Measurements from ENCODE around the gene TGFBR3L. TPM values are rescaled to one million over a fixed set of nuclear protein-coding genes. Genes with fewer than 3 reads are reported as not detected.

The TGFBR3L gene
- 0.86 and 0.97 TPM in 2 replicates for total RNA-seq

- no peak for DNase-seq (ENCODE audit: low read depth)
- TF ChIP-seq CTCF (IDR thresholded peaks at IDR 0.05; ENCODE audit: insufficient read depth, low read depth, low read length), result no peak
- no peak within 1 kb of the TSS for H3K4me3 ChIP-seq (ENCODE audit: low read depth, low read length)
Measured at GRCh38 chr19:7914598-7915045, at the start of gene TGFBR3L. Gene TGFBR3L, plus strand, starts transcription at chr19:7914830.

- TF ChIP-seq CTCF (IDR thresholded peaks at IDR 0.05; ENCODE audit: insufficient read depth, low read depth, low read length), result no peak
- no peak overlapping the region for H3K4me3 ChIP-seq (ENCODE audit: low read depth, low read length)
- DNase-seq (ENCODE audit: low read depth), result no peak
Measured at GRCh38 chr19:7865262-7865911, 49.2 kb upstream of the TGFBR3L start.

GRCh38 chr19:7866399-7867091 is 48.1 kb upstream of the TGFBR3L start:
- no peak for TF ChIP-seq CTCF (IDR thresholded peaks at IDR 0.05; ENCODE audit: insufficient read depth, low read depth, low read length)
- H3K4me3 ChIP-seq (ENCODE audit: low read depth, low read length), result no peak overlapping the region
- no peak for DNase-seq (ENCODE audit: low read depth)

GRCh38 chr19:7867092-7867844 is 47.4 kb upstream of the TGFBR3L start:
- H3K4me3 ChIP-seq (ENCODE audit: low read depth, low read length), result no peak overlapping the region
- no peak for TF ChIP-seq CTCF (IDR thresholded peaks at IDR 0.05; ENCODE audit: insufficient read depth, low read depth, low read length)
- no peak for DNase-seq (ENCODE audit: low read depth)

GRCh38 chr19:7868326-7868670 is 46.3 kb upstream of the TGFBR3L start:
- DNase-seq (ENCODE audit: low read depth), result no peak
- TF ChIP-seq CTCF (IDR thresholded peaks at IDR 0.05; ENCODE audit: insufficient read depth, low read depth, low read length), result no peak
- H3K4me3 ChIP-seq (ENCODE audit: low read depth, low read length), result peak overlapping the region; percentile 57

GRCh38 chr19:7868671-7869452 is 45.8 kb upstream of the TGFBR3L start:
- TF ChIP-seq CTCF (IDR thresholded peaks at IDR 0.05; ENCODE audit: insufficient read depth, low read depth, low read length), result peak; percentile 47
- H3K4me3 ChIP-seq (ENCODE audit: low read depth, low read length), result peak overlapping the region; percentile 57
- DNase-seq (ENCODE audit: low read depth), result peak; percentile 72

Measured in fibroblast of villous mesenchyme (primary cell).